ENCODE measurements around the gene OPA3.
"Not testable (repeated sequence)": the region's sequence is repeated elsewhere in the genome, so short reads cannot be mapped to it uniquely, and the experiment has no call there.

The OPA3 gene

GRCh38 chr19:45621976-45622503 lies 37.4 kb upstream of the OPA3 start:
- TF ChIP-seq CTCF (IDR thresholded peaks at IDR 0.05; ENCODE audit: control extremely low read depth, extremely low read depth, low read depth, missing control alignments), result no peak
- ChIA-PET POLR2A (no interaction called here), CTCF (no interaction called here)
- no peak for DNase-seq (ENCODE audit: extremely low spot score)

GRCh38 chr19:45621389-45621788 lies 36.8 kb upstream of the OPA3 start:
- CTCF ChIA-PET, result interaction anchor here (1.2 to 1.9 kb wide), 2 partner anchors 15 to 20 kb away, joined by 4 read pairs; no protein-coding TSS in a partner anchor
- no peak for TF ChIP-seq CTCF (IDR thresholded peaks at IDR 0.05; ENCODE audit: control extremely low read depth, extremely low read depth, low read depth, missing control alignments)
- POLR2A ChIA-PET, result no interaction called here
- no peak for DNase-seq (ENCODE audit: extremely low spot score)

- POLR2A ChIA-PET, result interaction anchor here (1.2 kb wide), 1 partner anchor 25 kb away, joined by 4 read pairs; no protein-coding TSS in a partner anchor
- no peak for TF ChIP-seq CTCF (IDR thresholded peaks at IDR 0.05; ENCODE audit: control extremely low read depth, extremely low read depth, low read depth, missing control alignments)
- no peak for DNase-seq (ENCODE audit: extremely low spot score)
- CTCF ChIA-PET, result interaction anchor here (1.2 to 5.7 kb wide), 3 partner anchors 9 to 58 kb away, joined by 3 to 57 read pairs (median 4); partner anchors contain the start of gene EML2
These were observed 32.1 kb upstream of the OPA3 start for GRCh38 chr19:45616704-45617017.

GRCh38 chr19:45615795-45616703 lies 31.4 kb upstream of the OPA3 start:
- DNase-seq (ENCODE audit: extremely low spot score), result peak; percentile 90
- no peak for TF ChIP-seq CTCF (IDR thresholded peaks at IDR 0.05; ENCODE audit: control extremely low read depth, extremely low read depth, low read depth, missing control alignments)
- CTCF ChIA-PET, result interaction anchor here (1.0 to 5.7 kb wide), 6 partner anchors 9 to 58 kb away, joined by 3 to 57 read pairs (median 4); partner anchors contain the start of gene EML2
- POLR2A ChIA-PET, result interaction anchor here (1.2 kb wide), 1 partner anchor 25 kb away, joined by 4 read pairs; no protein-coding TSS in a partner anchor

GRCh38 chr19:45615056-45615455 lies 30.5 kb upstream of the OPA3 start:
- POLR2A ChIA-PET; DNase-seq (ENCODE audit: extremely low spot score): not testable (repeated sequence)
- CTCF ChIA-PET, result interaction anchor here (1.0 to 5.7 kb wide), 4 partner anchors 9 to 31 kb away, joined by 3 to 57 read pairs (median 4); partner anchors contain the start of gene EML2

GRCh38 chr19:45613926-45614725 lies 29.5 kb upstream of the OPA3 start:
- POLR2A ChIA-PET, result interaction anchor here (0.5 kb wide), 1 partner anchor 1642 kb away, joined by 5 read pairs; the partner anchor contains the start of gene CCDC9
- no peak for TF ChIP-seq CTCF (IDR thresholded peaks at IDR 0.05; ENCODE audit: control extremely low read depth, extremely low read depth, low read depth, missing control alignments)
- DNase-seq (ENCODE audit: extremely low spot score), result peak; percentile 81
- CTCF ChIA-PET, result interaction anchor here (1.0 to 5.7 kb wide), 9 partner anchors 8 to 125 kb away, joined by 3 to 57 read pairs (median 3); partner anchors contain the start of gene EML2
